NCI-H2196 (cell line): ENCODE measurements around the gene PNMA6E.
"Not testable (repeated sequence)": the region's sequence is repeated elsewhere in the genome, so short reads cannot be mapped to it uniquely, and the experiment has no call there.

Experiments used
- DNase-seq: peaks from one replicate; lab custom pipeline; 2025; ENCODE audit not compliant: unreplicated experiment; lab: John Stamatoyannopoulos, UW

PNMA6E gene

DNA sequence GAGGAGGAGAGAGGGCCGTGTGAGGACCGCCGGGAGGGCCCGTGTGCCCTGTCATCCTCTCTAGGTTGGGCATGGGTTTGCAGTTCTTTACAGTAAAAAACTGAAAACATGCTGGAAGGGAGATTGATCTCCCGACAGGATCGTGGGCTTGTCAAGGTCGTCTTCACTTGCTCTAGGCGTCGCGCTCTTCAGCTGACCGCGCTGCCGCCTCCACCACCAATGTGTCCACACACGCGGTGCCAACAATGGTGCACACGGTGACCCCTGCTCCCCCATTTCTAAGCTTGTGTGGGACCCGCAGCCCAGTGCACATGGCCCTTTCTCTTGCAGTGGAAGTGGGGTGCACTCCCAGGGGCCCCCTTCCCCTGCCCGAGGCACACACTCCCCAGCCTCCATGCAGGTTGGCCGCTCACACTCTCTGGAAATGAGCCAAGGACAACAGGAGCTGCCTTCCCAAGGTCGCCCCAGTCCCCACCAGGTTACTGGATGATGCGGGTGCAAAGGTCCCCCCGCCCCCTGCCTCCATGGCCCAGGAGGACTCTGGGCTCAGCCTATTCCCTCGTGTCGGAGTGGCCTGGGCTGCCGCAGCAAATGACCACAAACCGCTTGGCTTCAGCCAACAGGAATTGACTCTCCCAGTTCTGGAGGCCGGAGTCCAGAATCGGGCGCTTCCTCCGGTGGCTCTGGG, 8.4 kb upstream of the PNMA6E start:
- DNase-seq, result no peak

DNA sequence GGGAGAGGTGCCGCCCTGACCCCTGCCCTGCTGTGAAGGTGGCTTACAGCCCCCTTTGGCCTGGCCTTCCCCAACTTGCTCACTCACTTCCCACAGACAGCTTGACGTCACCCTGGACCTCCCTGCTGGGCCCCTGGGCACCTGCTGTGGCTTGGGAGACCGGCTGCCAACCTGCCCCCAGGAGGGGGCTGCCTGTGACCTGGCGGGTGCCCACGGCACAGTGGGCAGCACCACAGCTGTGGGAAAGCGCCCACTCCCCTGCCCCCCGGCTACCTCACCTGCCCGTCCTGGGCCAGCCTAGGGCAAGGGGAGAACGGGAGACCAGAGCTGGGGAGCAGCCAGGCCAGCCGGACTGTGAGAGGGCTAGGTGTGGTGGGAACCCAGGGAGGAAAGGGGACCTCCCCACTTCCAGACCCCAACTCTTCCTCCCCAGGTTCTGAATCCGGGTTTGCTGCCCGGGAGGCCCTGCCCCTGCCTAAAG, 7.8 kb upstream of the PNMA6E start:
- no peak for DNase-seq

DNA sequence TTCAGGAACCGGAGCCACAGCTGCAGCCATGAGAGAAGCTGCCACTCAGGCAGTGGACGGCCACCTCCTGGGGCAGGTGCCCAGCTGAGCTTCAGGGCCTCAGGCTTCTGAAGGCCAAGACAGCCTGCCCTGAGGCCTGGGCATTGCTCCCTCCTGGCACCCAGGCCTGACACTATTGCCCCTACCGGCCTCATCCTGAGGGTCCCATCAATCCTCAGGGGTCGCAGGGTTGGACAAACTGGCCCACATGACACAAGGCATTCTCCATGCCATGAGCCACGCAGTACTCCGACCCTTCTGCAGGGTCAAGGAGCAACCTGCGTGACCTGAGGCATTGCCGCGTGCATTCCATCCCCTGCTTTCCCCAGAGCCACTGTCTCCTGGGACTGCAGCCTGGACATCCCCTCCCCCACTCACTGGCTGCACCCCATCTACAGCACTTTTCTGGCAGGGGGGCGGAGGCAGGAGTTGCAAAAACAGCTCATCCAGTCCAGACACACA, 7.1 kb upstream of the PNMA6E start:
- no peak for DNase-seq

DNA sequence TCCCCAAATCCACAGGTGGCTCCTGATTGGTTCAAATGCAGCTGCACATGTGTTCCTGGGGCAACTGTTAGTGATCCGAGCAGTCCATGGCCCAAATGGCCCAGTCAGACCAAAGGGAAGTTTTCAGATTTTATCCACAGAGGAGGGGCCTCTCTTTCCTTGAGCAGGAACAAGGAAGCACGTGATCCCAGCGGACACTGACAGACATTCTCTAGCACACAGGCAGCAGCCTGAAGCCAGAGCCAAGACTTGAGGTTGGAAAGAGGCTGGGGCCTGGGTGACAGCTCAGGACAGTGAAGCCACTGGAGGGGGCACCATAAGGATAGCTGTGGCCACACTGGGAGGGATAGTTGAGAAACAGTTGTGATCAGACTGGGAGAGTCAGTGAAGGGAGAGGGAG, 6.6 kb upstream of the PNMA6E start:
- DNase-seq, result no peak

DNA sequence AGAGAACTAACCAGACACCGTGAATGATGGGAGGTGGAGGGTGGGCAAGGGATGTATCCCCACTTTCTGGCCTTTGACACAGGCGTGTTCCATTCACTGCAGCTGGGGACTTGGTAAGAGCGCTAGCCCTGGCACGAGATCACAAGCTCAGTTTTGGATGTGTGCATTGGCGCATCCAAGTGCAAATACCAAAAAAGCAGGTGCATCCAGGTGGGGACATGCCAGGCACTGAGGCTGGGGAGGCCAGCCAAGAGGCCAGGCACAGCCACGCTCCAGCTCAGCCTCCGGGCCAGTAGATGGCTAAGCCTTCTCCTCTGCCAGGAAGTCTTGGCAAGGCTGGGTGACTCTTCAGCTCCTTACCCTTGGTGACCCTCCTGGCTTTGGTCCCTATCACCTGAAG, 5.8 kb upstream of the PNMA6E start:
- peak; percentile 14 for DNase-seq

DNA sequence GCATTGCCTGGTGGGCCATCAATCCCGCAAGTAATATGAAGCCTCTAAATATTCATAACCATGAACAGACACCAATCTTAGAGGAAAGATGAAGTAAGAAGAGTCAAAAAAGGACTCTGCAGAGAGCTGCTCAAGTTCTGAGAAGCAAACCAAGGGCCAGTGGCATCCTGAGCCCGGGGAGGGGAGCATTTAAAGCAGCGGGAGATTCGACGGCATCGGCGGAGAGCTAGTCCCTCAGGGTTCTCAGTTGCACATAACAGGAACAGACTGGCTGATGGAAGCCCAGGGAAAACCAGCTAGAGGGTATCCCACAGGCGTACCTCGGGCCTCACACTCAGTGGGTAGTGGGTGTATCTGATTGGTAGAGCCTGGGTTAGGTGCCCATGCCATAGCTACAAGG, 4.9 kb upstream of the PNMA6E start:
- no peak for DNase-seq

DNA sequence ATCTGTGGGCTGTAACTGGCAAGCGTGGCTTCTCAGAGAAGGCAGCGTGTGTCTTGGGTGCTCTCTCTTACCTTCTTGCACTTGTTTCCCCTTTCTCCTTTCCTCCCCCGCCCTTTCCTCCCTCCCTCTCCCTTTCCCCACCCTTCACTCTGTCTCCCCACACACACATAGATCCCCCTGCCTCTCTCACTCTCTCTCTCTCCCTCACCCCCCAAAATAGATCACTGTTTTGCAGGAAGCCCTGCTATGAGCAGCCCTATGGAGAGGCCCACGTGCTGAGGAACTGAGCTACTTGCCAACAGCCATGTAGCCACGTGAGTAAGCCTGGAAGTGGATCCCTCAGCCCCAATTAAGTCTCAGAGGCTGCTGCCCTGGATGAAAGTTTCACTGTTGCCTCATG, 4.3 kb upstream of the PNMA6E start:
- no peak for DNase-seq

DNA sequence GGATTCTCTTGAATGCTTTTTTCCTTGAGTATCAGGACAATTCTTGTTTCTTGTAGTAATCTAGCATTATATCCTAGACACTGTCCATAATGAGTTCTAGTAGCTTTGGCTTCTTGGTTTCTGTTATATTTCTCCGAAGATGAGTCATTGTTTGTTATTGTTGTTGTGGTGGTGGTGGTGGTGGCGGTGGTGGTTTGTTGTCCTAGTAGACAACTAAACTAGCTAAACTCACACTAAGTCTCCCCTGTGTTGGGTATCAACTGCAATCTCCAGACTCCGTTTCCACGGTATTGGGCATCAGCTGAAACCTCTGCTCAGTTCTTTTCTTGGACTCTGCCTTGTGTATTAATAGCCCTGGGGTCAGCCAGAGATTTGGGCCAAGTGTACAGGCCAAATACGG, 3.2 kb upstream of the PNMA6E start:
- not testable (repeated sequence) for DNase-seq

DNA sequence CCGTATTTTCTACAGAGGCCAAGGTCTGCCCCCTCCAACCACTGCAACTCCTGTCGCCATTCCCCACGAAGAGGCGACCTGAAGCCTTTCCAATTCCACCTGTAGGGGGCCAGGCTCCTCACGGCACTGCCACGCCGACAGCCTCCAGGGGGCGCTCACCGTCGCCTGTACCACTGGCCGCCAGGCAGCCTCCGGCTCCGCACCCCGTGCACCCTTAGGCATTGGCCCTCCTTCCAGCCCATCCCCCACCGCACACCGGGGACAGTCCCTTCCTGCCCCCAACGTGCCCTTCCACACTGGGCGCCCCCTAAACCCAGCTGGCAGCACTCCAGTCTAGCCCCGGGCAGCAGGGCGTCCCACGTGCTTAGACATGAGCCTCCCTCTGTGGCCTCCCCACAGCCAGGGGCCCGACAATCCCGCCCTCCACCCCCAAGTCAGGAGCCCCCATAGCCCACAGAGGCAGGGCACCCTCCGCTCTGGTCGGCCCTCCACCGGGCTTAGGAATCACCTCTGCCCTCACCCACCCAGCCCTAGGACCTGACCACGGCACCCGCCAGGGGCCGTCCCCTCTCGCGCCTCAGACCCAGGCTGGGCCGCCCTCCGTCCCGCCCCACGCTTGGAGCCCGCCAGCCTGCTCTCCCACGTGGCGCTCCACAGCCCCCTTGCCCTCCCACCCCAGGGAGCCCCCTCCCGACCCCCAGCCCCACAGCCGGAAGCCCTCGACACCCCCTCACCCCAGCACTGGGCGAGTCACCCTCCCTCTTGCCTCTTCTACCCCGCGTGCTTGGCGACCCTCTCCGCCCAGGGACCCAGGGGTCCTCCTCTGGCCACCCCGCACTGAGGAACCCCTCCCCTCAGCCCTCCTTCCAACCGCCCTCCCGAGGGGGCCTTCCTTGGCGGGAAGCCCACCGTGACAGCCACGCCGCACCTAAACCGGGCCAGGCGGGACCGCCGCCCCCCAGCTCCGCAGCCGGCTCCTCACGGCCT, 711 bp downstream of the PNMA6E start:
- DNase-seq, result no peak

DNA sequence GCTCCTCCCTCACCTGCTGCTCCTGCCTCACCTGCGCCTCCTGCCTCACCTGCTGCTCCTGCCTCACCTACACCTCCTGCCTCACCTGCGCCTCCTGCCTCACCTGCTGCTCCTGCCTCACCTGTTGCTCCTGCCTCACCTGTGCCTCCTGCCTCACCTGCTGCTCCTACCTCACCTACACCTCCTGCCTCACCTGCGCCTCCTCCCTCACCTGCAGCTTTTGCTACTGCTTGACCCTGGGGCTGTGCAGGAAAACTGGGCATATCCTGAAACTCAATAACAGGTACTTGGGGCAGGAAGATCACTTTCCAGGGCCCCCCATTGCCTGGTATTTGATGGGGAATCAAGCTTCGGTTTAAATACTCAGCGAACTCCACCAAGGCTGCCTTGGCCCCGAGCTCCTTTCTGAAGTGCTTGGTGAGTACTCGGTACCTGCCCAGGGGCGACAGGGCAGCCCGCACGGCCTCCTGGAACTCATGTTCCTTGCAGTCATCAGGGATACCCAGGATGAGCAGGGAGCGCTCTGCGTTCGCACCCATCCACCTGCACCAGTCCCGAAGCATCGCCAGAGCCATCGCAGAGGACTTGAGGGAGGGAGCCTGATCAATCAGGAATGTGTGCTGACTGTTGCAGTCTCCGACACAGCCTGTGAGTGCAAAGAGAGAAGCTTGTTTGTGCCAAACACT, 2.7 kb downstream of the PNMA6E start:
- DNase-seq, result no peak

DNA sequence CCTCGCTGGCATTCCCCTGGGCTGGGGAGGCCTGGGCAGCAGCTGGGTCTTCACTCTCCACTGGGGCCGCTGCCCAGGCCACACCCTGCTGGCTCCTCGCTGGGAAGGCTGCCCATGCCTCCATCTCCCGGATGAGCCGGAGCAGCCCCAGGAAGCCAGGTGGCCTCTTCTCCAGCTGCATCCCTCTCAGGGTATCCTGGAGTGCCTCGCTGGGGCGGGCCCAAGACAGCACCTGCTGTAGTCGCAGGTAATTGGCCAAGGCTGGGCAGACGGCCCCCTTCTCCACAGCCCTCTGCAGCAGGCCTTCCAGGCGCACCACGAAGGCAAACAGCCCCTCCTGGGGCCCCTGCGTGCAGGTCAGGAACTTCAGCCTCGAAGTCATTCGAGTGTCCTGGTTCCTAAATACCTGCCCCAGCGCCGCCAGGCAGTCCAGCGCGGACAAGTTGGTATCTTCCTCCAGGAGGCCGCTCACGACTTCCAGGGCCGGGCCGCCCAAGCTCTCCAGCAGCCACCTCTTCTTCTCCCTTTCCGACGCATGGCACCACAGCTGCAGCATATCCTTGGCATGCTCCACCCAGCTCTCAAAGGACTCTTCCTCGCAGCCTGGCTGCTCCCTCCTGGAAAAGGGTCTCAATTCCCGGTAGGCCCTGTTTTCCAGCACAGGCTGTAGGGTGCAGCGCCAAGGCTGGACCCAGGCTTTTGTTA, 3.7 kb downstream of the PNMA6E start:
- DNase-seq, result peak; percentile 41

DNA sequence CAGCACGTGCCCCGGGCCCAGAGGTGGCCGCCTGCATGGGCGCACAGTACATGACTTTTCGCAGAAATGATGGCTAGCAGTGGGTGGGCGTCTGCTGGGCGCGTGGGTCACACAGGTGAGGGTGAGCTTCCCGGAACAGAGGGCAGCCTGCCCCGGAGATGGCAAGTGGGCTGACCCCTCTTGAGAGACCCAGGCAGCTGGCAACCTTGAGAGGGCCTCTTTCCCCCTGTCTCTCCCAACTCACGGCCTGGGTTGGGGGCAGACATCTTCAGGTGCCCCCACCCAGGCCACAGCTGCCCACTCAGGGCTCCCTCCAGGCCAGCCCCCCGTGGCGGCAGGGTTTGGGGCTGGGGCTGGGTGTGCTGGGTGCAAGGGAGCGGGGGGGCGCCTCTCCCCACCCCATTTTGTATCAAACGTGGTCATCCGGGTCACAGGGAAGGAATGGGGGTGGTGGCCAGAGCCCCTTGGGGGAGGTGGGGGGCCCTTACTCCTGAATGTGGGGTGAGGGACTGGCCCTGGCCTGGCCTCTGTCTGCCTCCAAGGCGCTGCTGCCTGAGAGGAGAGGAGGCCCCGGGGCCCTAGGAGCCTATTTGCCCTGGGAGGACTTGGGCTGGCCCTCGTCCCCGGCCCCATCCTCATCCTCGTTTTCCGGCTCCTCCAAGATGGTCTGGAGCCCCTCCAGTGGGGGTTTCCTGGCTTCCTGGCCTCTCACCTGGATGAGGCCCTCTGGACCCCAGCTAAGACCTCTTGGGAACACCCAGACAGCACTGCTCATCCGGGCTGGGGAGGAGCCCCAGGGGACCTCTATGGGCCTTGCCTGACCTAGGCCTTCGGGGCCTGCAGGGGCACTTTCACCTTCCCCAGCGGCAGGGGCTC, 4.6 kb downstream of the PNMA6E start:
- DNase-seq, result no peak

DNA sequence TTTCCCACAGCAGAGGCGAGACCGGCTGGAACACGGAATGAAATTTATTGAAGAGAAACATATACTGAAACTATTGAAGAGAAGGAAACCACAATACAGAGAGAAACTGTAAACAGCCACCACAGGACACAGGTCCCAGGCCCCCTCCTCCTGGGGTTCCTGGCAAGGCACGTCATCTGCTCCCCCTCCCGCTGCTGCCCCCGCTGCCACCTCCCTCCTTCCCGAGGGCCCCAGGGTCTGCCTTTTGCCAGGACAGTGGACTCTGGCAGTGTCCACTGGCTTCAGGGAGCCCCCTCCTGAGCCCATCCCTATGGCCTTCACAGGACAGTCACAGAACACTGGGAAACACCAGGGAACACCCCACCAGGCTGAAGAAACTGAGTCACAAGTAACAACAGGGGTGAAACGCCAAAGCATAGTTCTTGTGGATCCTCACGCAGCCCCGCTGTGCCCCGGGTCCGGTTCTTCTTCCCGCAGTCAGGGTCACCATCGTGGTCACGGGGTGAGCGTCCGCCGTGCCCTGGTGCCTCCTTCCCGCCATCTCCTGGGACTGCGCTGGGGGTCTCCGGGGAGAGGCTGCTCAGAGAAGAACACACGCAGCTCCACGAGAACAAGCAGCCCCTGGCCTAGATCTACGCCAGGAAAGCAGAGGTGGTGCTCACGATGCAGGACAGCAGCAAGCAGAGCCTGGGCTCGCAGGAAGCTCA, 5.4 kb downstream of the PNMA6E start:
- no peak for DNase-seq

DNA sequence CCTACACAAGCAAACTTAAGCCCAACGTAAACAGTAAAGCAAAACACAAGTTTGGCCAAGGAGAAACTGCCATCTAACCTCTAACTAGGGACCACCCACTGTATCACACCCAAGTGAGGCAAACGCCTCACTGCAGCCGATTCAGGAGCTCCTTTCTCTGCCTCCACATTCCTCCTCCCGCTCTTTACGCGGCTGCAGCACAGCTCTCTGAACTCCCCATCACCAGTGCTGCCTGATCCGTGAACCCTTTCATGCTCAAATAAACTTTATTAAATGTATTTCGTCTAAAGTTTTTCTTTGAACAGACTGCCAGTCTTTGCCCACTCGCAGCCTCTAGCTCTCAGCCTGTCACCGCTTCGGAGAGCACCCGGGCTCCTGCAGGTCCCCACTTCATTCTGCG, 6.5 kb downstream of the PNMA6E start:
- no peak for DNase-seq

DNA sequence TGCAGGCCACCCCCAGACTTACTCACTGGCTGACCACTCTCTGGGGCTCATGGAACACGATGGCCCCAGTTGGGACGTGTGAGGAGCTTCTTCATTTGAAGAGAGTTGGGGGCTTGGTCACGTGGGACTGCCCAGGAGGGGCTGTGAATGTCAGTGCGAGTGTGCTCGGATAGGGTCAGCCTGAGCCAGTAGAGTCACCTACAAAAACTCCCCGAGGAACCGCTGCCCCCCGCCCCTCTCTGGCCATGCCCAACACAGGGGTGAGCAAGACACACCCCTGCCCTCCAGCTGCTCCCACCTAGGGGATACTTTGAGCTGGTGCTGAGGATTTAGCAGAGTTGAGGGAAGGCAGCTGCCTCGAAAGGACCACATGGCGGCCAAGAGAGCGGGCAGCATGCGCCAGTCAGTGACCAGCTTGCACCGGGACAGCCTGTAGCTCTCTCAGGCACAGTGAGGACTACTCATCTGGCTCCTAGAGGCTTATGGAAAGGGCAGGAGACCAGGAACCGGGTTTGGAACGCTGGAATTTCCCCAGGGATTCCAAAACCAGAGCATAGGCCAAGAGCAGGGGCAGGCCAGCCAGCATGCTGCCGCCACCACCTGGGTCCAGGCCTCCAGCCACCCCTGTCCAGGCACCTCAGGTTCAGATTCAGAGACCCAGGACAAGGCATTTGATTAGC, 8.4 kb downstream of the PNMA6E start:
- no peak for DNase-seq

DNA sequence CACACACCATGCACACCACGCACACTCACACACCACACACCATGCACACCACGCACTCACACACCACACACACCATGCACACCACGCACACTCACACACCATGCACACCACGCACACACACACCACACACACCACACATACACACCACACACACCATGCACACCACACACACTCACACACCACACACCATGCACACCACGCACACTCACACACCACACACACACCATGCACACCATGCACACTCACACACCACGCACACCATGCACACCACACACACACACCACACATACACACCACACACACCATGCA, 11.7 kb downstream of the PNMA6E start:
- not testable (repeated sequence) for DNase-seq

DNA sequence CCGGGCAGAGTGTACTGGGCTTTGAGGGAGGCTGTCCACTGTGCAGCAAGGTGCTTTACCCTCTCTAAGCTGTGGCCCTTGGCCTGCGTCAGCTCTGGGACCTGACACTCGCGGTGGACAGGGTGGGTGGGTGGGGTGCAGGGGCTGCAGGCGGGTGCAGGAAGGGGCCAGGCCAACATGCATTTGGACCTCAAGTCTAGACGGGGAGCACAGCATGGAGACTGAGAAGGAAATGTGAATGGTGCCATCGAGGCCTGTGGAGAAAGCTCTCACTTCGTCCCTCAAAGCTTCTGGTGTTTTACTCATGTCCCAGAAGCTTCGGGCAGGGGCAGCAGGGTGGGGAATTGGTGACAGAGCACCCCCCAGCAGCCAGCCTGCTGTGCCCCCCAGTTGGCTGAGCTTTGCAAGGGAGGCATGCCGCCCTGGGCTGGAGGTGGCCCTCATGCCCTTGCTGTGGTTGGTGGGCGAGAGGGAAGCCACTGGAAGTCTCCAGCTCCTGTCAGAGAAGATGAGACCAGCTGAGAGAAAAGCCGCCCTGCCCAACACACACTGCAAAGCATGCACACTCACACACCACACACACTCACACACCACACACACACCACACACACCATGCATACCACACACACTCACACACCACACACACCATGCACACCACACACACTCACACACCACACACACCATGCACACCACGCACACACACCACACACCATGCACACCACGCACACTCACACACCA, 12.3 kb downstream of the PNMA6E start:
- no peak for DNase-seq
